Lung (tissue), 12 donors: Measurements from ENCODE around the gene FHL2. TPM values are rescaled to one million over a fixed set of nuclear protein-coding genes. Genes with fewer than 3 reads are reported as not detected.
"Not testable (repeated sequence)": the region's sequence is repeated elsewhere in the genome, so short reads cannot be mapped to it uniquely, and the experiment has no call there.

Experiments used
- ATAC-seq: fragments of 200-7000 bp; cut with Tn5 transposase; one replicate; pipeline ENCODE4 v1.9.1; 2020; ENCODE audit warnings: moderate number of reproducible peaks; ENCODE audit not compliant: insufficient read depth, low FRiP score
- DNase-seq, 3 donors: peaks; one replicate each; pipeline ENCODE4 v3.0.0-alpha.2; 2013 to 2017
- H3K27ac ChIP-seq, 2 donors: one replicate each; pipeline ENCODE4 v1.5.1; 2013; ENCODE audit warnings: mild to moderate bottlenecking in 2 of 2, moderate library complexity in 2 of 2, control low read depth in 1 of 2, inconsistent platforms in 1 of 2, low read depth in 1 of 2, low read length in 1 of 2
- H3K27me3 ChIP-seq, 3 donors: one replicate each; pipeline ENCODE4 v1.5.1; 2013; ENCODE audit warnings: low read length in 2 of 3; ENCODE audit not compliant: control insufficient read depth in 3 of 3, insufficient read depth in 3 of 3
- H3K36me3 ChIP-seq, 4 donors: one replicate each; pipeline ENCODE4 v1.5.1; 2013; ENCODE audit warnings: low read length in 4 of 4, mild to moderate bottlenecking in 1 of 4, moderate library complexity in 1 of 4; ENCODE audit not compliant: control insufficient read depth in 4 of 4, insufficient read depth in 4 of 4
- H3K4me1 ChIP-seq, 5 donors: one replicate each; pipeline ENCODE4 v1.5.1; 2013; ENCODE audit warnings: low read length in 5 of 5, mild to moderate bottlenecking in 2 of 5, moderate library complexity in 1 of 5; ENCODE audit not compliant: control insufficient read depth in 5 of 5, insufficient read depth in 5 of 5
- H3K4me3 ChIP-seq: one replicate; pipeline ENCODE4 v1.5.1; 2013; ENCODE audit warnings: mild to moderate bottlenecking, control low read depth, moderate library complexity
- H3K9ac ChIP-seq, 2 donors: one replicate each; pipeline ENCODE4 v1.5.1; 2013; ENCODE audit warnings: low read length in 2 of 2, control low read depth in 1 of 2; ENCODE audit not compliant: insufficient read depth in 1 of 2
- H3K9me3 ChIP-seq, 4 donors: one replicate each; pipeline ENCODE4 v1.5.1; 2013; ENCODE audit warnings: low read length in 3 of 4, mild to moderate bottlenecking in 1 of 4, moderate library complexity in 1 of 4; ENCODE audit not compliant: control insufficient read depth in 4 of 4, insufficient read depth in 3 of 4
- WGBS, 2 donors: extraction: QIAGEN DNeasy Blood & Tissue Kit; methylation state at CpG; one replicate each; pipeline ENCODE4 v1.1.7; 2013; 5-methylcytosine and 5-hydroxymethylcytosine counted together
- polyA plus RNA-seq, 2 donors: library from polyadenylated mRNA; stranded (reverse); fragments of 200-250 nt; gene quantifications; one replicate each; pipeline ENCODE4 v1.2.1, GENCODE V29; 2013
- total RNA-seq, 2 donors: library from RNA; depleted of rRNA in 1 of 2; stranded (reverse); fragments of >200 nt in 1 of 2; gene quantifications; one replicate each; pipeline ENCODE4 v1.2.1, GENCODE V29; 2014 to 2021
- TF ChIP-seq, protein P1 (sequence below): IDR thresholded peaks from 2 replicates; pipeline ENCODE4 v1.5.1; 2012; ENCODE audit warnings: mild to moderate bottlenecking; ENCODE audit errors: control extremely low read depth, extremely low read depth
- donor health status: control.
- donor health status: control.
- donor health status: Bipolar disorder and iron deficiency.
- donor health status: healthy.
- donor health status: DM: yes; HTN: yes; CAD: no.

Gene FHL2
- total and polyA plus RNA-seq, 4 donors: 6.6 to 12.8 (median 8.7) TPM

GRCh38 chr2:105327690-105328089 is 71.2 kb downstream of the FHL2 start:
- DNase-seq (no peak), ATAC-seq (no peak)
- peaks cover 4 to 11% (median 8%) of the 10 kb centered on the region in 5 donors for H3K4me1 ChIP-seq
- no peak overlapping the region for H3K9ac ChIP-seq
- WGBS, 2 donors: 62 to 86% methylated on average over 2 of the region's 2 CpGs
- peaks cover 0 to 4% (median 0%) of the 10 kb centered on the region in 4 donors for H3K36me3 ChIP-seq
- no peaks in the 10 kb centered on the region for H3K27me3 ChIP-seq
- H3K9me3 ChIP-seq: peaks cover 0 to 1% (median 0%) of the 10 kb centered on the region in 4 donors
- no peak overlapping the region for H3K27ac ChIP-seq
- no peak overlapping the region for H3K4me3 ChIP-seq
- TF ChIP-seq, protein P1, sequence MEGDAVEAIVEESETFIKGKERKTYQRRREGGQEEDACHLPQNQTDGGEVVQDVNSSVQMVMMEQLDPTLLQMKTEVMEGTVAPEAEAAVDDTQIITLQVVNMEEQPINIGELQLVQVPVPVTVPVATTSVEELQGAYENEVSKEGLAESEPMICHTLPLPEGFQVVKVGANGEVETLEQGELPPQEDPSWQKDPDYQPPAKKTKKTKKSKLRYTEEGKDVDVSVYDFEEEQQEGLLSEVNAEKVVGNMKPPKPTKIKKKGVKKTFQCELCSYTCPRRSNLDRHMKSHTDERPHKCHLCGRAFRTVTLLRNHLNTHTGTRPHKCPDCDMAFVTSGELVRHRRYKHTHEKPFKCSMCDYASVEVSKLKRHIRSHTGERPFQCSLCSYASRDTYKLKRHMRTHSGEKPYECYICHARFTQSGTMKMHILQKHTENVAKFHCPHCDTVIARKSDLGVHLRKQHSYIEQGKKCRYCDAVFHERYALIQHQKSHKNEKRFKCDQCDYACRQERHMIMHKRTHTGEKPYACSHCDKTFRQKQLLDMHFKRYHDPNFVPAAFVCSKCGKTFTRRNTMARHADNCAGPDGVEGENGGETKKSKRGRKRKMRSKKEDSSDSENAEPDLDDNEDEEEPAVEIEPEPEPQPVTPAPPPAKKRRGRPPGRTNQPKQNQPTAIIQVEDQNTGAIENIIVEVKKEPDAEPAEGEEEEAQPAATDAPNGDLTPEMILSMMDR: no peak

DNA sequence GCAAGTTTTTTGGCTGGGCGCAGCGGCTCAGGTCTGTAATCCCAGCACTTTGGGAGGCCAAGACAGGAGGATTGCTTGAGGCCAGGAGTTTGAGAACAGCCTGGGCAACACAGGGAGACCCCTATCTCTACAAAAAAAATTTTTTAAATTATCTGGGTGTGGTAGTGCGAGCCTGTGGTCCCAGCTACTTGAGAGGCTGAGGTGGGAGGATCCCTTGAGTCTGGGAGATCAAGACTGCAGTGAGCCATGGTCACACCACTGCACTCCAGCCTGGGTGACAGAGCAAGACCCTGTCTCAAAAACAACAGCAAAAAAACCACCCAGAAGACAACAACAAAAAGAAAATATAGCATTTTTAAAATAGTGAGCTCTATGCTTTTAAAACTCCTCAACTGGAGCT is 71.6 kb downstream of the FHL2 start:
- peaks cover 4 to 11% (median 8%) of the 10 kb centered on the region in 5 donors for H3K4me1 ChIP-seq
- H3K27ac ChIP-seq, H3K4me3 ChIP-seq, DNase-seq, H3K9me3 ChIP-seq, H3K9ac ChIP-seq, H3K27me3 ChIP-seq, H3K36me3 ChIP-seq, ATAC-seq: not testable (repeated sequence)
- 91 to 93% methylated on average over 3 of the region's 3 CpGs for WGBS, 2 donors

DNA sequence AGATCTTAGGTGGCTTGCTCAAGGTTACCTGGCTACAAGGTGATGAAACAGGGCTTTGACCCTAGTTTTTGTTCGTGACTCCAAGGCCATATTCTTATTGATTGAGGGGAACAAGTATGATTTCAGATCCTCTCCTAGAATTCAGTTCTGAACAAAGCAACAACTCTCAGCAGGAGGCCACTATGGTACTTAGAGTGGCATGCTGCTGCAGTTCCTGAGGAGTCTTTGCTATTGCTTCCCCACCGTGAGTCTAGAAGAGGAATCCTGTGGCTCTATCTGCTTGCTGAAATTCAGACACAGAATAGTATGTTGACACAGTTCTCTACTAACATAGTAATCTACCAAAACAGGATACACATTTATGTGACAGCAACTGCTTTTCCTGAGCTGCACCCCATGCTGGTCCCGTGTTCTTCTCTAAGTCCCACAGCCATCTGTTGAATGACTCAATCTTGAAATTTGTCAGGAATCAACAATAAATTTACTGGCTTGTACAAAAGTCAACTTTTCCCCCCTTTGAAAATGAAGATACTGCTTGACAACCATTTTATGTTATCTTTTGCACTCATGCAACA is 73.4 kb downstream of the FHL2 start:
- TF ChIP-seq, protein P1: no peak
- 22 to 62% methylated on average over 3 of the region's 3 CpGs for WGBS, 2 donors
- H3K4me3 ChIP-seq: no peak overlapping the region
- no peak overlapping the region for H3K27ac ChIP-seq
- H3K36me3 ChIP-seq: peaks cover 0 to 4% (median 0%) of the 10 kb centered on the region in 4 donors
- H3K9ac ChIP-seq: no peak overlapping the region
- DNase-seq: no peak
- H3K4me1 ChIP-seq: peaks cover 4 to 10% (median 9%) of the 10 kb centered on the region in 5 donors
- no peak for ATAC-seq
- no peaks in the 10 kb centered on the region for H3K9me3 ChIP-seq
- H3K27me3 ChIP-seq: no peaks in the 10 kb centered on the region

- H3K9ac ChIP-seq: no peak overlapping the region
- 34 to 73% methylated on average over 4 of the region's 4 CpGs for WGBS, 2 donors
- TF ChIP-seq, protein P1: no peak
Observed at GRCh38 chr2:105324732-105325131, 74.1 kb downstream of the FHL2 start.

More at GRCh38 chr2:105324732-105325131, 74.1 kb downstream of the FHL2 start:
- H3K36me3 ChIP-seq: peaks cover 0 to 4% (median 0%) of the 10 kb centered on the region in 4 donors
- H3K4me1 ChIP-seq: peaks cover 3 to 9% (median 6%) of the 10 kb centered on the region in 5 donors
- H3K9me3 ChIP-seq: no peaks in the 10 kb centered on the region
- ATAC-seq: no peak
- H3K27me3 ChIP-seq: no peaks in the 10 kb centered on the region
- no peak for DNase-seq
- no peak overlapping the region for H3K4me3 ChIP-seq
- no peak overlapping the region for H3K27ac ChIP-seq
